Hematopoietic multipotent progenitor cell (in vitro differentiated cells): ENCODE data around the gene KIF19. TPM values are rescaled to one million over a fixed set of nuclear protein-coding genes. Genes with fewer than 3 reads are reported as not detected.
"Not testable (repeated sequence)": the region's sequence is repeated elsewhere in the genome, so short reads cannot be mapped to it uniquely, and the experiment has no call there.

Experiments
- DNase-seq, 3 donors: peaks; one replicate each; pipeline ENCODE4 v3.0.0-alpha.2; 2011 to 2015; ENCODE audit warnings: low read depth in 2 of 3, low spot score in 2 of 3
- total RNA-seq: library from RNA; depleted of rRNA; stranded (reverse); fragments of >200 nt; gene quantifications from one replicate; pipeline ENCODE4 v1.2.3, GENCODE V29; 2012

KIF19 gene
- total RNA-seq, 1 donor = under 0.01 TPM

DNA sequence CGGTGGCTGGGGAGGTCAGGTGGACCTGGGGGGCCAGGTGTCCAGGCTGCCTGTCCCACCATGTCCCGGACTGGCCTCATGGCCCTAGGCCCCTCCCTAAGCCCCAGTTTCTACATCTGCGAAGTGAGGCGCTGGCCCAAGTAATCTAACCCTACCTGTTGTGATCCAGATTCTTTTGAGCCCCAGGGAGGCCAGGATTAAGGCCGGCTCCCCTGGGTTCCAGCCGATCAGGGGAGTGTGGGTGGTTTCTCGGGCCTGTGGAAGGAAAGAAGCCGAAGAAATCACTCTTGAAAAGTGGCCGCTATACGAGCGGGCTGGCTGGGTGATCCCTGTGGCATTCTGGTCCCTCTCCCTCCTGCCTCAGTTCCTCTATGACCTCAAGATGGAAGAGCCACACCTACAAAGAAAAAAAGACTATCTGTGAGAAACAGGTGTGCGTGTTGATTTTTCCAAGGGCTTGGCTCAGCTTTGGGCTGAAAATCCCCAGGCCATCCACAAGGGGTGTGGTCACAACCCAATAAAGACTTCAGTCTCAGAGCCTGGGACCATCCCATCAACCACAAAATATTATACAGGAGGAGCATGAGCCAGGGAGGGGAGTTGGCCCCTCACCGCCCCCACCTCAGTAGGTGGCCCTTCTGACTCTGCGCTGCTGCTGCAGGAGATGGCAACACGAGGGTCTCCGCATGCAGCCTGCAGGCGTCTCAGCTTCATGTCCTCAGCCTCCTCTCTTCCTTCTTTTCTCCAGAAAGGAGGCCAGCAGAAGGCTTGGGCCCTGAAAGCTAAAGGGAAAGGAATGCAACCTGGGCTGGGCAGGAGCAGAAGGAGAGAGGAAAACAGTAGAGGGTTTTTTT, 61.6 kb downstream of the KIF19 start:
- DNase-seq = no peak

DNA sequence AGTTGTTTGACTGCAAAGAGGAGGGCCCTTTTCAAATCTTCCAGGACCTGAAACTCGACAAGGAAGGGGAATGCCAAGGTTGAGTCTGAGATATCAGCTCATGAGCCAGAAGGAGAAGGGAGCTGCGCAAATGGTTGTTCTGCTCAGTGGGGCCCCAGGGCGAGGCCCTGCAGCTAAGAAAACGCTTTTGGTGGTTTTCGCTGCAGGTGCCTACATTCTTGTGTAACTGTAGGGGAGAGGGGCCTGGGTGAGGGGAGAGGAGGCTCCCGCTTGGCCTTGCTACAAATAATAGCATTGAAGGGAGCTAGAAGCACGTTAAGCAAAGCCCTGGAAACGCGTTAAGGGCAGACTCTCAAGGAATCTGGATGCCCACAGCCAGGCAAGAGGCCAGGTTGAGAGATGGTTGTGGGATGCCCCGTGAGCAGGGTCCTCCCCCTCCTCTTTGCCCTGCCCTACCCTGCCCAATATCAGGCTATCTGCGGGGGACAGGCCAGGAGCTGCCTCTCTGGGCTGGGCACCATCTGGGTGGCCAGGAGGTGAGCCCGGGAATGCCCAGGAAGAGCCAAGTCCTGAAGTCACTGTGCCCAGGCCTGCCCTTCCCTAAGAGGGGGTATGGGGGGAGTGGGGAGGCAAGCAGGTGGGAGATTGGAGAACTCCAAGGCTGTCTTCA, 63.2 kb downstream of the KIF19 start:
- DNase-seq = no peak

DNA sequence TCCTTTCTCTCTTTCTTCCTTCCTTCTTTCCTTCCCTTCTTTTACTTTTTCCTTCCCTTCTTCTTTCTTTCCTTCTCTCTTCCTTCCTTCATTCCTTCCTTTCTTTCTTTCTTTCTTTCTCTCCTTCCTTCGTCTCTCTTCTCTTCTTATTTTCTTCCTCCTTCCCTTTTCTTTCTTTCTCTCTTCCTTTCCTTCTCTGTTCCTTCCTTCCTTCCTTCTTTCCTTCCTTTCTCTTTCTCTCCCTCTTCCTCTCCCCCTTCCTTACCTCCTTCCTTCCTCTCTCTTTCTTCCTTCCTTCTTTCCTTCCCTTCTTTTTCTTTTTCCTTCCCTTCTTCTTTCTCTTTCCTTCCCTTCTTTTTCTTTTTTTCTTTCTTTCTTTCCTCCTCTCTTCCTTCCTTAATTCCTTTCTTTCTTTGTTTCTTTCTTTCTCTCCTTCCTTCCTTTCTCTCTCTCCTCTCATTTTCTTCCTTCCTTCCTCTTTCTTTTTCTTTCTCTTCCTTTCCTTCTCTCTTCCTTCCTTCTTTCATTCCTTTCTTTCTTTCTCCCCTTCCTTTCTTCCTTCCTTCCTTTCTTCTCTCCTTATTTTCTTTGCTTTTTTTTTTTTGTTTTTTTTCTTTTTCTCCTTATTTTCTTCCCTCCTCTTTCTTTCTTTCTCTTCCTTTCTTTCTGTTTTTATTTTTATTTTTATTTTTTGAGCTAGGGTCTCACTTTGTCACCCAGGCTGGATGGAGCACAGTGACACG, 64.1 kb downstream of the KIF19 start:
- no peak for DNase-seq

DNA sequence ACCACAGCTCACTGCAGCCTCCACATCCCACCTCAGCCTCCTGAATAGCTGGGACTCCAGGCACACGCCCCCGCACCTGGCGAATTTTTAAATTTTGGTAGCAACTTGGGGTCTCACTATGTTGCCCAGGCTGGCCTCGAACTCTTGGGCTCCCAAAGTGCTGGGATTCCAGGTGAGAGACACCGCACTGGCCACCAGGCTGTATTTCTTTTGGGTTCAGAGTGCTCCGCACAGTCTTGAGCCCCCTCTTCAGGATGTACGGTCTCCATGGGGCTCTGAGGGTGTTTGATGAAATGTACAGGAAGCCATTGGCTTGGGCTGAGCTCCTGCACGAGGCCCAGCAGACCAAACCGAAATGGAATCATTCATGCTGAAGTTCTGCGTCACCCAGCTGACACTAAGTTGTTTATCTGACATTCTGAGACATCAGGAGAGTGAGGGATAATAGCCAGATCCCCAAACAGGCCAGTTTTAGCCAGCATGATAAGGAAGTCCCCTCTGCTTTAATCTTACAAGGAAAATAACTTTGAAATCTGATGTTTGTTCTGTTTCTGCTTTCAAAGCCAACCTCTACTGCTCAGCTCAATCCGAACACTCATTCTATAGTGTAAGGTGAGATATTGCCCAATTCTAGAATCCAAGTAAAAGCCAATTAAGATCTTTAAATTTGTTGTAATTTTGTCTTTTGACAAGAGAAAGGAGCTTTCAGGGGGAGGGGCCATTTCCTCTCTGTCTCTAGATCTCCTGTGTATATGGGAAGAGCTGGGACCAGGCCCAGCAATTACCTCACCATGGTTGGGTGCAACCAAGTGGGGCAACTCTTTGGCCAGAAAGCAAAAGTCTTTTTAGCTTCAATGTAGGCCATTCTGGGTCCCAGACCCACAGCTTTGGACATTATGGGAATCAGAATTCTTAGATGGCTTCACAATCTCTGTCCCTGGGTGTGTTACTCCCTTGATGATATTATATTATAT, 64.9 kb downstream of the KIF19 start:
- DNase-seq = no peak

DNA sequence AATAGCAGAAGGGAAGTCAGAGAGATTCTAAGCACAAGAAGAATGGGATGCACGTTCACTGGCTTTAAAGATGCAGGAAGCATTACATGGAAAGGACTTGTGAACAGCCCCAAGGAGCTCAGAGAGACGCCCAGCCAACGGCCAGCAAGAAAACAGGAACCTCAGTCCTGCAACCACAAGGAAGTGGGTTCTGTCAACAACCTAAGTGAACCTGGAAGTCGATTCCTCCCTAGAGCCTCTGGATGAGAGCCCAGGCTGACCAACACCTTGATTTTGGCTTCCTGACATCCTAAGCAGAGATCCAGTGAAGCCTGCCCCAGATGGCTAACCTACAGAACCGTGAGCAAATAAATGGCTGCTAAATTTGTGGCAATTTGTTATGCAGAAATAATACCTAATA, 65.7 kb downstream of the KIF19 start:
- DNase-seq = peak in 1 of 3 donors; percentile 19

DNA sequence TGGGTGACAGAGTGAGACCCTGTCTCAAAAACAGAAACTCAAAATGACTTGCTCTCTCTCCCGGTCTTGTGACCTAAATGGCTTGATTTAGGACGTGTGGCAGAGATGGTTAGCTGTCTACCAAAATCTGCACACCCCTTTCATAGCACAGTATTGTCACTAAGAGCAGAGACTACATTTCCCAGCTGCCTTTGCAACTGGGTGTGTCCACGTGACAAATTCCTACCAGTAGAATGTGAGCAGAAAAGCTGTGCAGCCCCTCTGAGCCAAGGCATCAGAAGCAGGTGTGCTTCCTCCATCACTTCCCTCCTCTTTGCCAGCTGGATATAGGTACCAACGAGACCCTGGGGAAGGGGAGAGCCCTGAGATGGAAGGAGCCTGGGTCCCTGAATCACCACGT, 66.8 kb downstream of the KIF19 start:
- no peak for DNase-seq

DNA sequence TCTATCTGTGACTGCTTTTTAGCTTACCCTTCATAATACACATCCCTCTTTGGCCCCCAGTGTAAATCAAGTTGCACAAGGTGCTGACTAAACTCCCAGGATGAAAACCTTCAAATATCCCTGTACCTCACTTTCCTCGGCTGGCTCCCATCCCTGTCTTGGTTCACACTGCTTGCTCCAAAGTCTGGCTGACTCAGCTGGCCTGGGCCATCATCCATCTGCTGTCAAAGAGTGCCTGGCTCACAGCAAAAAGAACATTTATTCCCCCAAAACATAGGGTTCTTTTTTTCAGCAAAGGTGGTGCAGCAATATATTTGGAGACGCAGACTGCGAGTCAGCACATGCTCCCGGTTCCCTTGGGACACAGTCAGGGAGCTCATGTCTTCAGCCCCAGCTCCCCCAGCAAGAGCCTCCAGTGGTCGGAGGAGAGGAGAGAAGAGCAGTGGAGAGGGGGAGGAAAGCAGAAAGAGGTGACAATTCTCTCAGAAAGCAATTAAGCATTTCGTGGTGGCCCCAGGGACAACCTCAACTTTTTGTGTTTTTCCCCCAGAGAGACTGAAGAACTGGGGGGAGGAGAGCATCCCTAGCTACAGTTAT, 67.4 kb downstream of the KIF19 start:
- no peak for DNase-seq

DNA sequence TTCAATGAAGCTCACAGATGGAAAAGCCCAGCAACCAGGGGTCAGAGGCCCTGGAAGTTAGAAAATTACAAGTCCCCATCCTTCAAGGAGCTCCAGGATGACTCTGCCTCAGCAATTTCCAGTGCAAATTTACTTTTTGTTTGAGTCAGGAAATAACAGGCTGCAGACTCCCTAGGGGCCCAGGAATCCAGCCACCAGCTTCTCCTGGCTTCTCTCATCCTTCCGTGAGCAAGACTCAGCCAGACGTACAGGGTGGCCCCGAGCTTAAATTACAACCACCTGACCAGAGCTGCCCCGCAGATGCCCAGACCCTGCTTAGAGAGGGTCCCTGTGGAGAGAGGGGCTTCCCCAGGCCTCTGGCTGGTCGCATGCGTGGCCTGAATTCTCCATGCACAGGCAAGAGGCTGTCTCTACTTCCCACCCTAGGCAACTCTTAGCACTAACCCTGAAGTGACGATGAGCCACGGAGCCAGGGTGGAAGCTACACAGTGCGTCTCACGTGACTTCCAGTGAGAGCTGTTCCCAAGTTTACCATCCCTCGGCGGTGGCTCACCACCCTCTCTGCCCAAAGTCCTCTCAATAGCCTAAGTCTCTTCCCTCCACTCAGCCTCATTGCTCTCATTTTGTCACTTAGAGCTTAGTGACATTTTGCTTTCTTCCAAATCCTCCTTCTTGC, 68.4 kb downstream of the KIF19 start:
- DNase-seq = no peak

DNA sequence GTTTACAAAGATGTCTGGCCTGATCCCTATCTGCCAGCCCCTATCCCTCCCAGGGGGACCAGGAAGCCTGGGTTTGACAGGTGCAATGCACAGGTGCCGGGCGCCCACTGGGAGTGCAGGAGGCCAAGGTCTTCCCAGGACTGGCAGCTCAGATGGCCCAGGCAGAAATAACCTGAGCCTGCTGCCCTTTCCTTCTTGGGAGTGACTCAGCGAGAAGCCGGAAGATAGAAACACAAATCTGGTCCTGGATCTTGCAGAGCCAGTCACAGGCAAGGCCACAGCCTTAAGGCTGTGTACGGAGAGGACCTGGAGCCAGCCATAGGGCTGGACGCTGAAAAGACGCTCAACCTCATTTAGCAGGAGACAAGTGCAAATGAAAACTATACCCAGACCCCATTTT, 69.0 kb downstream of the KIF19 start:
- DNase-seq = no peak

DNA sequence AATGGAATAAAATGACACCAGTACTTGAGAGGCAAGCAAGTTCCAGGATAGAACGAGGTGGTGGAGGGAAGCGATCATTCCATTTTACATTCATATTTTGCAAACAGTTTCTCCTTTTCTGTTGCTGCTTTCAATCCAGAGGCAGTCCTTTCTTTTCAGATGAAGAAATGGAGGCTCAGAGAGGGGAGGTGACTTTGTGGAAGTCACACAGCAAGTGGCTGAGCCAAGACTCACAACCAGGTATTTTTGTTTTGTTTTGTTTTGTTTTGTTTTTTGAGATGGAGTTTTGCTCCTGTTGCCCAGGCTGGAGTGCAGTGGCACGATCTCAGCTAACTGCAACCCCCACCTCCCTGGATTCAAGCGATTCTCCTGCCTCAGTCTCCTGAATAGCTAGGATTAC, 70.5 kb downstream of the KIF19 start:
- DNase-seq = no peak

DNA sequence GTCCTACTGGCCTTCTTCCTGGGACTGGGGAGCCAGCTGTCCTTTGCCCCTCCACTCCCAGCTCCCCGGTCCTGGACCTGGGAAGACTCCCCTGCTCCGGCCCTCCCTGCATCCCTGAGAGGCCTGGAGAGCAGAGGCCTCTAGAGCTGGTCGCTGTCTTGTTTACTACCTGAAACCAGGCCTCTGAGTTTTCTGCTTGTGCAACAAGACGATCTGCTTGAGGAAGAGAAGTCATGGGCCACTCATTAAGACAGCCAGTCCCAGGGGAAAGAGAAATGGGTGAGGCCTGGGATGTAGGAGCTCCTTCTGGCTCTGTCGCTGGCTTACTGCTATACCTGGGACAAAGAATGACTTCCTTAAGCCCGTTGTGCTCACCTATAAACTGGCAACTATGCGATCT, 76.0 kb downstream of the KIF19 start:
- DNase-seq = no peak

DNA sequence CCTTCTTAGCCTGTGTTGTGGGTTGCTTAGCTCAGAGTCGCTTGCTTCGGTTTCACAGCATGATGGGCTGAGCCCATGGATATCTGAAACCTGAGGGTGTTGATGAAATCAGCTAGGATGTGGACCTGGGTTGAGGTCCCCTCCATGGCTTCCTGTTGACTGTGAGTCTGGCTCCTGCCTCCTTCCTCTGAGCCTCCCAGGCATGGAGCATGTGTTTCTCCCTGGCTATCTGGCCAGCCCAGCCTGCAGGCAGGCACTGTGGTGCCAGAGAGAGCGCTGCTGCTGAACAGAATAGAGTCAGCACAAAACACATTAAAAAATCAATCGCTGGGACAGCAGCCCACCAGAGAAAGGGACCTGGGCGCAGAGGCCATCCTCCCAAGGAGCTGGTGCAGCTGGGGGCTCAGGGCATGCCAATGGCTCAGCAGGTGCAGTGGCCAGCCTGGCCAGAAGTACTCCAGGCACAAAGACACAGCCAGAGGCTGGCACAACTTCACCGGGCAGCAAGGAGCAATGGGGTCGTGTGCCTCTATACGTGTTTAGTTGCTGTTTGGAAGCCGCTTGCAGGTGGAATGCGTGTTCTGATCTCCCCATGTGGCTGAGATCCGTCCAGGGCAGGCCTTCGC, 77.6 kb downstream of the KIF19 start:
- no peak for DNase-seq

DNA sequence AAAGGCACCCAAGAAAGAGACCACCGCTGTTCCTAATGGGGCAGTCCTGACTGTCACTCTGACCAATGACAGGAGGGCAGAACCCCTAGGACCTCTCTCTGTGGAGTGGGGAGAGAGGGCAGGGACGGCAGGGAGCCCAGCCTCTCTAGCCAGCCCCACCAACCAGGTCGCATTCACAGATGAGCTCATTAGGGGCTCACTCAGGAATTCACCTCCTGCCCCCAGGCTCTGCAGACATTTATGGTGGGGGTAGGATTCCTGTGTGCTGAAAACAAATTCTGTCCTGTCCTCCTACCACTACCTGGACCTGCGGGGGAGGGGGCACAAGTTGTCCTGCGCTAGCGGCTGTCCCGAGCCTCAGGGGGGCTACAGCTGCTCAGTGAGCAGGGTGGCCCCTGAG, 78.2 kb downstream of the KIF19 start:
- no peak for DNase-seq

DNA sequence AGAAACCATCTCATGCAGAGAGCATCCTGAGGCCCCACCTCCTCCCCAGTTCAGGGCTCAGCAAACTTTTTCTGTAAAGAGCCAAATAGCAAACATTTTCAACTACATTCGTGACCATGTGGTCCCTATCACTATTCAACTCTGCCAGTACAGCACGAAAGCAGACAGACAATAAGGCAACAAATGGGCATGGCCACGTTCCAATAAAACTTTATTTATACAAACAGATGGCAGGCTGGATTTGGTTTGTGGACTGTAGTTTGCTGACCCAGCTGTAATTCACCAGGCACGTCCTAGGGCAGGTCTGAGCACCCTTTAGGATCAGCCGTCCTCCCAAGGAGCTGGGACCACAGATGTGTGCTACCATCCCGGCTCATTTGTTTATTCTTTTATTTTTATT, 78.8 kb downstream of the KIF19 start:
- DNase-seq = no peak

DNA sequence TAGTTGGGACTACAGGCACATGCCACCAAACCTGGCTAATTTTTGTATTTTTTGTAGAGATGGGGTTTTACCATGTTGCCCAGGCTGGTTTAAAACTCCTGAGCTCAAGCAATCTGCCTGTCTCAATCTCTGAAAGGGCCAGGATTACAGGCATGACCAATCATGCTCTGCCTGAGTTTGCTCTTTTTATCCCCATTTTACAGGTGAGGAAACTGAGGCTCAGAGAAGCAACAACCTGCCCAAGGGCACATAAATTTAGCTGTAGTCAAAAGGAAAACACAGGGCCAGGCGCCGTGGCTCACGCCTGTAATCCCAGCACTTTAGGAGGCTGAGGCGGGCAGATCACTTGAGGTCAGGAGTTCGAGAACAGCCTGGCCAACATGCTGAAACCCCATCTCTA, 79.3 kb downstream of the KIF19 start:
- not testable (repeated sequence) for DNase-seq
